Tibial artery (tissue), 4 donors: ENCODE data around the gene SBF1.

ENCODE experiments used
- DNase-seq, 2 donors: peaks; one replicate each; pipeline ENCODE4 v3.0.0-alpha.2; 2019
- H3K27ac ChIP-seq, 2 donors: fragments of 200-600 bp; sonication (generic) in 1 of 2; 1 replicate in 1 of 2; 2 replicates in 1 of 2; pipeline ENCODE4 v1.5.1; 2018 to 2019; ENCODE audit warnings: mild to moderate bottlenecking in 1 of 2
- H3K27me3 ChIP-seq, 2 donors: fragments of 200-600 bp; sonication (generic) in 1 of 2; one replicate each; pipeline versions ENCODE4 v1.5.1 to v1.6.0; 2016 to 2019
- H3K36me3 ChIP-seq, 3 donors: fragments of 200-600 bp; sonication (generic) in 2 of 3; one replicate each; pipeline ENCODE4 v1.5.1; 2016 to 2019; ENCODE audit warnings: mild to moderate bottlenecking in 2 of 3
- H3K4me1 ChIP-seq, 4 donors: fragments of 200-600 bp; sonication (generic) in 2 of 4; 1 replicate in 3 of 4; 2 replicates in 1 of 4; pipeline ENCODE4 v1.5.1; 2016 to 2019
- H3K4me3 ChIP-seq, 2 donors: fragments of 200-600 bp; sonication (generic) in 1 of 2; 1 replicate in 1 of 2; 2 replicates in 1 of 2; pipeline ENCODE4 v1.5.1; 2018 to 2019; ENCODE audit warnings: mild to moderate bottlenecking in 2 of 2
- H3K9me3 ChIP-seq, 3 donors: fragments of 200-600 bp; sonication (generic) in 1 of 3; one replicate each; pipeline ENCODE4 v1.5.1; 2016 to 2019
- CTCF ChIP-seq, 2 experiments: fragments of 200-600 bp in 1 of 2; fragments of 450-650 bp in 1 of 2; IDR thresholded peaks; one replicate each; pipeline ENCODE4 v1.5.1; 2017 to 2019; ENCODE audit warnings: antibody characterized with exemption in 2 of 2, mild to moderate bottlenecking in 1 of 2, moderate library complexity in 1 of 2
- intact Hi-C: fragments of 100-400 bp; cut with DNase I; formaldehyde crosslinking; loops from one replicate; pipeline ENCODE4 v1.15.0; 2023; ENCODE audit warnings: low total_unique reads

SBF1 gene

GRCh38 chr22:50507421-50507990 is 32.7 kb upstream of the SBF1 start, which contains the start of gene LMF2:
Gene LMF2, minus strand, starts transcription at chr22:50507702. Its CDS starts 27 bp downstream, at chr22:50507675.
- Histone ChIP-seq H3K27me3 (no peaks in the 10 kb centered on the region), H3K27ac (peak within 1 kb of the TSS; percentile 92 to 94), H3K4me1 (peaks cover 0 to 36% (median 19%) of the 10 kb centered on the region in 4 donors), H3K36me3 (peaks cover 29 to 43% (median 30%) of the 10 kb centered on the region in 3 donors), H3K9me3 (no peaks in the 10 kb centered on the region), H3K4me3 (peak within 1 kb of the TSS; percentile 88 to 99)
- DNase-seq: peak; percentile 81 to 95
- TF ChIP-seq CTCF (IDR thresholded peaks at IDR 0.05): peak in 1 of 2 experiments; percentile 6
- intact Hi-C loops: loop anchor here (10.0 kb wide), 1 partner anchor 263 kb away; the partner anchor contains the start of gene TUBGCP6

GRCh38 chr22:50506611-50507420 is 32.0 kb upstream of the SBF1 start:
- Histone ChIP-seq H3K4me3 (peak overlapping the region; percentile 88 to 99), H3K27me3 (no peaks in the 10 kb centered on the region), H3K36me3 (peaks cover 32 to 49% (median 34%) of the 10 kb centered on the region in 3 donors), H3K27ac (peak overlapping the region; percentile 92 to 94), H3K4me1 (peaks cover 0 to 36% (median 19%) of the 10 kb centered on the region in 4 donors), H3K9me3 (no peaks in the 10 kb centered on the region)
- no peak for TF ChIP-seq CTCF (IDR thresholded peaks at IDR 0.05)
- intact Hi-C loops: loop anchor here (10.0 kb wide), 1 partner anchor 262 kb away; the partner anchor contains the start of gene TUBGCP6
- DNase-seq: no peak

- Histone ChIP-seq H3K36me3 (peaks cover 32 to 49% (median 34%) of the 10 kb centered on the region in 3 donors), H3K9me3 (no peaks in the 10 kb centered on the region), H3K27ac (peak overlapping the region in 1 of 2 donors; percentile 92), H3K27me3 (no peaks in the 10 kb centered on the region), H3K4me3 (peak overlapping the region; percentile 88 to 99), H3K4me1 (peaks cover 0 to 36% (median 19%) of the 10 kb centered on the region in 4 donors)
- intact Hi-C loops: loop anchor here (10.0 kb wide), 1 partner anchor 261 kb away; the partner anchor contains the start of gene TUBGCP6
- no peak for DNase-seq
- TF ChIP-seq CTCF (IDR thresholded peaks at IDR 0.05): no peak
Measured at GRCh38 chr22:50505776-50506610, 31.2 kb upstream of the SBF1 start.

- intact Hi-C loops: loop anchor here (10.0 kb wide), 1 partner anchor 261 kb away; the partner anchor contains the start of gene TUBGCP6
Measured at GRCh38 chr22:50505276-50505775, 30.5 kb upstream of the SBF1 start.

More at GRCh38 chr22:50505276-50505775, 30.5 kb upstream of the SBF1 start:
- no peak for DNase-seq
- Histone ChIP-seq H3K36me3 (peaks cover 32 to 43% (median 34%) of the 10 kb centered on the region in 3 donors), H3K4me1 (peaks cover 0 to 36% (median 19%) of the 10 kb centered on the region in 4 donors), H3K27me3 (no peaks in the 10 kb centered on the region), H3K27ac (no peak overlapping the region), H3K4me3 (no peak overlapping the region), H3K9me3 (no peaks in the 10 kb centered on the region)
- no peak for TF ChIP-seq CTCF (IDR thresholded peaks at IDR 0.05)
